BE2C (cell line): ENCODE results near the gene RUNX2.

Experiments used
- DNase-seq: peaks from one replicate; pipeline ENCODE4 v3.0.0-alpha.2; 2020
- H3K27me3 ChIP-seq: fragments of 250-450 bp; sonication (Bioruptor Pico); 2 replicates; pipeline ENCODE4 v1.5.1; 2020; ENCODE audit warnings: mild to moderate bottlenecking
- H3K36me3 ChIP-seq: fragments of 250-450 bp; sonication (Bioruptor Pico); 2 replicates; pipeline ENCODE4 v1.5.1; 2020; ENCODE audit warnings: mild to moderate bottlenecking
- H3K4me1 ChIP-seq: fragments of 250-450 bp; sonication (Bioruptor Pico); 2 replicates; pipeline ENCODE4 v1.5.1; 2020
- H3K4me3 ChIP-seq: 2 replicates; pipeline ENCODE4 v1.5.1; 2011; ENCODE audit warnings: low read depth, low read length
- H3K9me3 ChIP-seq: fragments of 250-450 bp; sonication (Bioruptor Pico); 2 replicates; pipeline ENCODE4 v1.5.1; 2020
- CTCF ChIP-seq: IDR thresholded peaks from 2 replicates; pipeline ENCODE4 v1.5.1; 2012; ENCODE audit warnings: mild to moderate bottlenecking, low read depth, low read length

Gene RUNX2

GRCh38 chr6:45388328-45388727, 60.2 kb downstream of the RUNX2 start:
- no peaks in the 10 kb centered on the region for H3K4me1 ChIP-seq
- no peak overlapping the region for H3K4me3 ChIP-seq
- H3K9me3 ChIP-seq, result no peaks in the 10 kb centered on the region
- H3K36me3 ChIP-seq, result no peaks in the 10 kb centered on the region
- peaks cover 21% of the 10 kb centered on the region for H3K27me3 ChIP-seq
- no peak for TF ChIP-seq CTCF
- no peak for DNase-seq

DNA sequence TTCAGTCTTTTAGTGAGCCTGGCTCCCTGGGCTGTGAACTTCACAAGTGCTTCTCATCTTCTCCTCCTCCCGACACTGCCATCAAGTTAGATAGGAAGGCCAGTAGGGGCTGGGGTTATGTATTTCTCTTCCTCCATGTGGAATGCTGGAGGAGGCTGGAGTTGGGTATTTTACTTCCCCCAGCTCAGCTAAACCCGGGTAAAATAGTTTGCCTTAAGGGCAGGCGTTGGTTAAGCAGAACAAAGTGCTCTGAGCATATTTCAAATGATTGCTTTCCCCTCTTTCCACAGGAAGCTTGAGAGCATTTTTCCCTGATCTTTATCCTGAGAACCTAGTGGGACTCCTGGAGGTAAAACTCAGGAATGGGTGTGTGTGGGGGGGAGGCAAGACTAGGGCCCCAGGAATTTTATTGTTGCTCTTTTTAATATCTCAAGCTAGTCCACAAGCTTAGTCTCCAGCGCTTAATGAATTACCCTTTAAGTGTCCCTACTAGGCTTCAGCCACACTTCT, 66.5 kb downstream of the RUNX2 start:
- H3K4me1 ChIP-seq, result no peaks in the 10 kb centered on the region
- no peaks in the 10 kb centered on the region for H3K36me3 ChIP-seq
- H3K4me3 ChIP-seq, result no peak overlapping the region
- H3K9me3 ChIP-seq, result no peaks in the 10 kb centered on the region
- H3K27me3 ChIP-seq, result peaks cover 9% of the 10 kb centered on the region
- DNase-seq, result no peak
- no peak for TF ChIP-seq CTCF

- Histone ChIP-seq H3K27me3 (peaks cover 13% of the 10 kb centered on the region), H3K36me3 (no peaks in the 10 kb centered on the region), H3K9me3 (no peaks in the 10 kb centered on the region), H3K4me3 (no peak overlapping the region), H3K4me1 (peaks cover 8% of the 10 kb centered on the region)
- TF ChIP-seq CTCF, result no peak
- no peak for DNase-seq
Measured at GRCh38 chr6:45398075-45398813, 70.1 kb downstream of the RUNX2 start.

GRCh38 chr6:45400021-45400420, 71.9 kb downstream of the RUNX2 start:
- peaks cover 13% of the 10 kb centered on the region for H3K27me3 ChIP-seq
- DNase-seq, result no peak
- no peaks in the 10 kb centered on the region for H3K36me3 ChIP-seq
- peaks cover 8% of the 10 kb centered on the region for H3K4me1 ChIP-seq
- no peak for TF ChIP-seq CTCF
- H3K4me3 ChIP-seq, result no peak overlapping the region
- H3K9me3 ChIP-seq, result no peaks in the 10 kb centered on the region

GRCh38 chr6:45411959-45412358, 83.8 kb downstream of the RUNX2 start:
- no peaks in the 10 kb centered on the region for H3K36me3 ChIP-seq
- no peaks in the 10 kb centered on the region for H3K4me1 ChIP-seq
- TF ChIP-seq CTCF, result no peak
- H3K4me3 ChIP-seq, result no peak overlapping the region
- no peak for DNase-seq
- peaks cover 33% of the 10 kb centered on the region for H3K27me3 ChIP-seq
- no peaks in the 10 kb centered on the region for H3K9me3 ChIP-seq

DNA sequence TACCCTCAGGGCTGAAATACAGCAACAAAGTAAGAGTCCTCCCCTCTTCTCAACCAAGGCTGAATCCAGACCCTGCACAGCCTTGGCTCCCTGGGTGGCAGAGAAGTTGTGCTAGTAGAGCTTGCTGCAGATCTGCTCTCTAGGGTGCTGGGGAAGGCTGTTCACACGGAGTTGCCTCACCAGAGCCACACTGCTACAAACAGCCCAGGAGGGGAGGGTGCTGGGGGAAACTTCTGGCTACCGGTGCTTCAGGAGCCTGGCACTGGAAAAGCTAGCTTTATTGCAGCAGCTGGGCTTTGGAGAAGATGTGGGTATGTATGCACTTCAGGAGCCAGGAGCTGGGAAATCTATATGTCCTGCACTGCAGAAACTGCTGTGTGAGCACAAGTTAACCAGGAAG, 87.2 kb downstream of the RUNX2 start:
- H3K4me3 ChIP-seq, result no peak overlapping the region
- TF ChIP-seq CTCF, result no peak
- H3K4me1 ChIP-seq, result no peaks in the 10 kb centered on the region
- peaks cover 60% of the 10 kb centered on the region for H3K27me3 ChIP-seq
- no peak for DNase-seq
- no peaks in the 10 kb centered on the region for H3K36me3 ChIP-seq
- H3K9me3 ChIP-seq, result no peaks in the 10 kb centered on the region
